K562 (cell line): ENCODE results near the gene TDRKH. TPM values are rescaled to one million over a fixed set of nuclear protein-coding genes. Genes with fewer than 3 reads are reported as not detected.

Experiments used
- CBX3 ChIP-seq, 2 experiments: IDR thresholded peaks; 1 replicate in 1 of 2; 2 replicates in 1 of 2; pipeline ENCODE4 v1.6.1; 2012; ENCODE audit warnings: inconsistent platforms in 2 of 2, low read length in 2 of 2, borderline replicate concordance in 1 of 2, control low read depth in 1 of 2
- CREBBP ChIP-seq: IDR thresholded peaks from one replicate; pipeline ENCODE4 v1.6.1; 2012; ENCODE audit warnings: low read depth, mild to moderate bottlenecking, control low read depth, inconsistent platforms, low read length
- DACH1 ChIP-seq: fragments of 450-650 bp; IDR thresholded peaks from 2 replicates; pipeline ENCODE4 v1.6.1; 2018; ENCODE audit not compliant: partially characterized antibody
- GABPA ChIP-seq: fragments of 200-800 bp; sonication (Bioruptor generic); conservative IDR thresholded peaks from 2 replicates; pipeline ENCODE4 v1.6.1; 2016; ENCODE audit warnings: low read depth, missing genetic modification characterization, missing compliant biosample characterization
- JUNB ChIP-seq: fragments of 450-650 bp; formaldehyde crosslinking; conservative IDR thresholded peaks from 2 replicates; pipeline ENCODE4 v1.4.0; 2020; ENCODE audit warnings: mild to moderate bottlenecking
- MAFK ChIP-seq: IDR thresholded peaks from 2 replicates; pipeline ENCODE4 v1.6.1; 2011; ENCODE audit warnings: low read length, improper control_type of control experiment
- MEF2D ChIP-seq: conservative IDR thresholded peaks from 2 replicates; pipeline ENCODE4 v1.6.1; 2016; ENCODE audit warnings: low read depth, missing genetic modification characterization, missing compliant biosample characterization
- MYBL2 ChIP-seq, 2 experiments: fragments of 450-650 bp in 1 of 2; sonication (generic) in 1 of 2; formaldehyde crosslinking in 1 of 2; IDR thresholded peaks; 2 replicates each; pipeline versions ENCODE4 v1.6.1 to v1.8.1; 2017 to 2022; ENCODE audit warnings: borderline replicate concordance in 1 of 2, inconsistent platforms in 1 of 2, low read depth in 1 of 2, mild to moderate bottlenecking in 1 of 2, missing genetic modification reagents in 1 of 2, moderate library complexity in 1 of 2
- RFX1 ChIP-seq: fragments of 450-650 bp; IDR thresholded peaks from 2 replicates; pipeline ENCODE4 v1.6.1; 2016; ENCODE audit warnings: mild to moderate bottlenecking, moderate library complexity
- SRSF3 ChIP-seq: fragments of 200-400 bp; formaldehyde crosslinking; IDR thresholded peaks from 2 replicates; pipeline ENCODE4 v1.6.1; 2016; ENCODE audit warnings: mild to moderate bottlenecking, low read length, moderate library complexity; ENCODE audit not compliant: insufficient read depth
- TFAM ChIP-seq: fragments of 250-450 bp; sonication (Bioruptor Pico); conservative IDR thresholded peaks from 2 replicates; pipeline ENCODE4 v1.5.0; 2021; ENCODE audit warnings: mild to moderate bottlenecking, moderate library complexity
- ZBTB1 ChIP-seq: sonication (generic); formaldehyde crosslinking; IDR thresholded peaks from 2 replicates; pipeline ENCODE4 v1.8.1; 2023; ENCODE audit warnings: missing genetic modification reagents, low read depth, mild to moderate bottlenecking, borderline replicate concordance
- ZNF444 ChIP-seq: fragments of 250-450 bp; sonication (Bioruptor Pico); IDR thresholded peaks from 2 replicates; pipeline ENCODE4 v1.4.0; 2020; ENCODE audit warnings: mild to moderate bottlenecking, moderate library complexity
- polyA plus RNA-seq, 8 experiments: library from polyadenylated mRNA; depleted of rRNA in 4 of 8; stranded (reverse) in 5 of 8; unstranded in 3 of 8; fragments of >200 nt; fragmentation: Nextera tagmentation in 2 of 8; fragmentation: Illumina TruSeq in 1 of 8; extraction: Ambion mirVana in 2 of 8; extraction: Trizol in 1 of 8; gene quantifications; 2 replicates each; pipeline versions ENCODE4 v1.2.1 to v1.2.3, GENCODE V29; 2011 to 2014; ENCODE audit warnings: inconsistent platforms in 1 of 8, missing spikeins in 1 of 8
- total RNA-seq, 7 experiments: library from RNA; depleted of rRNA in 6 of 7; stranded (reverse); fragments of >200 nt in 6 of 7; fragmentation: Illumina TruSeq in 2 of 7; extraction: Trizol in 2 of 7; gene quantifications; 2 replicates each; pipeline versions ENCODE4 v1.2.1 to v1.2.3, GENCODE V29; 2011 to 2021; ENCODE audit warnings: low replicate concordance in 1 of 7
- TF ChIP-seq, protein P1 (sequence below): sonication (generic); formaldehyde crosslinking; IDR thresholded peaks from 2 replicates; pipeline ENCODE4 v1.8.1; 2023; ENCODE audit warnings: mild to moderate bottlenecking, missing genetic modification reagents, moderate library complexity
- TF ChIP-seq, protein P2 (sequence below): fragments of 450-650 bp; IDR thresholded peaks from 2 replicates; pipeline ENCODE4 v1.6.1; 2016; ENCODE audit warnings: antibody characterized with exemption
- TF ChIP-seq, protein P3 (sequence below), 2 experiments: IDR thresholded peaks; 2 replicates each; pipeline ENCODE4 v1.6.1; 2011; ENCODE audit warnings: borderline replicate concordance in 1 of 2, control low read depth in 1 of 2, low read depth in 1 of 2, low read length in 1 of 2, mild to moderate bottlenecking in 1 of 2, mixed read lengths in 1 of 2, moderate library complexity in 1 of 2; ENCODE audit not compliant: insufficient read depth in 1 of 2, insufficient read length in 1 of 2, poor library complexity in 1 of 2, severe bottlenecking in 1 of 2; ENCODE audit errors: extremely low read depth in 1 of 2
- TF ChIP-seq, protein P4 (sequence below): fragments of 450-650 bp; IDR thresholded peaks from 2 replicates; pipeline ENCODE4 v1.6.1; 2016; ENCODE audit warnings: missing biosample characterization, missing genetic modification characterization
- TF ChIP-seq, protein P5 (sequence below): sonication (generic); formaldehyde crosslinking; IDR thresholded peaks from 2 replicates; pipeline ENCODE4 v1.8.1; 2023; ENCODE audit warnings: mild to moderate bottlenecking, missing genetic modification reagents

Gene TDRKH
- total and polyA plus RNA-seq, 9 of the 15 experiments (the other 6 are each of a cell fraction or from before 2014, with no cell fraction given), result 4.3 to 21.3 (median 8.4) TPM

DNA sequence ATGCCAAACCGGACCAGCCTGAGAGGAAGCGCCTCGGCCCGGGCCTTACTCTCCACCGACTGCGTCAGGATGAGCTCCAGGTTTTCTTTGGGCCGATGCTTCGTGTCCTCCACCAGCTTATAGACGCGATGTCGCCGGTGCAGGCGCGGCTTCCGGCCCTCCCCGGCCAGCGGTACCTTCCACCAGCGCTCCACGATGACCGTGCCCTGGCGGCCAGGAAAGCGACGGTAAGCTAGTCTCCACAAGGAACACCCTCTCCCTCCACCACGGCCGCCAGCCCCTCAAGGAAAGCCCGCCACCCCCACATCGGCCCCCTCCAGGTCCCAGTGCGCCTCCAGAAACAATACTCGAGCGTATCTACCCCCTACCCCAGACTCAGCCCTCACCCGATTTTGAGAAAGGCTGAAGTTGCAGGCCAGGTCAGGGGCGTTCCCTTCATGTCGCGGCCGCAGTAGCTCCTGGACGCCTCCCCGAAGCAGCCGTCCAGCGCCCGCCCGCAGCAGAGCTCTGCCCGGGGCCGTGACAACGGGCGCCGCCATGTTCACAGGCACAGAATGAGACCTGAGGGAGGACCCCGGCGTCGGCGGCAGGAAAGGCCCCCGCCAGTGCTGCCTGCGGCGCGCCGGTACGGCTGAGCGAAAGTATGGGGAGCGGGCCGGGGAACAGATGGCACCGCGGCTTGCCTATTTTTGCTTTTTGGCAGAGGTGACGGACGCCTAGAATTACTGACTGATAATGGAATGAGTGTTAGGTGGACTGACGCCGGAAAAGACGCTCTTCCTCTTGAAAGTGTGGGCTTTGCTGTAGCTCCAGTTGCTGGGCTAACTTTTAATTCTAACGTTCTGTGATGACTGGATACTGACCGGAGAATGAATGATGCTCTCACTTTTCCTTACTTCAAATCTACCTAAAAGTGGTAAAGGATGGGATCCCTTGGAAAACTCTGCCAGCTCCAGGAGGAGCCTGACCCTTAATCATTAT is 27.1 kb downstream of the TDRKH start, which contains the start of gene MRPL9 (continued):
- TF ChIP-seq, protein P1, sequence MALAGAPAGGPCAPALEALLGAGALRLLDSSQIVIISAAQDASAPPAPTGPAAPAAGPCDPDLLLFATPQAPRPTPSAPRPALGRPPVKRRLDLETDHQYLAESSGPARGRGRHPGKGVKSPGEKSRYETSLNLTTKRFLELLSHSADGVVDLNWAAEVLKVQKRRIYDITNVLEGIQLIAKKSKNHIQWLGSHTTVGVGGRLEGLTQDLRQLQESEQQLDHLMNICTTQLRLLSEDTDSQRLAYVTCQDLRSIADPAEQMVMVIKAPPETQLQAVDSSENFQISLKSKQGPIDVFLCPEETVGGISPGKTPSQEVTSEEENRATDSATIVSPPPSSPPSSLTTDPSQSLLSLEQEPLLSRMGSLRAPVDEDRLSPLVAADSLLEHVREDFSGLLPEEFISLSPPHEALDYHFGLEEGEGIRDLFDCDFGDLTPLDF (CRISPR knock-in tag), result peak; percentile 41; the same call in 1 of the 2 replicates
- TF ChIP-seq ZBTB1 (CRISPR knock-in tag) (0 out of 2 replicates have a peak, but pooled peaks have one; percentile 36), MEF2D (tag) (no peak), ZNF444 (CRISPR knock-in tag) (0 out of 2 replicates have a peak, but pooled peaks have one; percentile 38), GABPA (tag) (peak; percentile 67), TFAM (CRISPR knock-in tag) (no peak), DACH1 (peak; percentile 53), JUNB (CRISPR knock-in tag) (no peak), RFX1 (no peak), MYBL2 (IDR thresholded peaks at IDR 0.05; ENCODE audit: low read depth) (no peak; the same call in 1 of the 2 replicates), MYBL2 (CRISPR knock-in tag; IDR thresholded peaks at IDR 0.05; ENCODE audit: borderline replicate concordance) (no peak), SRSF3 (no peak), CREBBP (no peak), CBX3 (IDR thresholded peaks at IDR 0.05; ENCODE audit: borderline replicate concordance in 1 of 2, low read length in 2 of 2) (no peak), MAFK (no peak)
- TF ChIP-seq, protein P2, sequence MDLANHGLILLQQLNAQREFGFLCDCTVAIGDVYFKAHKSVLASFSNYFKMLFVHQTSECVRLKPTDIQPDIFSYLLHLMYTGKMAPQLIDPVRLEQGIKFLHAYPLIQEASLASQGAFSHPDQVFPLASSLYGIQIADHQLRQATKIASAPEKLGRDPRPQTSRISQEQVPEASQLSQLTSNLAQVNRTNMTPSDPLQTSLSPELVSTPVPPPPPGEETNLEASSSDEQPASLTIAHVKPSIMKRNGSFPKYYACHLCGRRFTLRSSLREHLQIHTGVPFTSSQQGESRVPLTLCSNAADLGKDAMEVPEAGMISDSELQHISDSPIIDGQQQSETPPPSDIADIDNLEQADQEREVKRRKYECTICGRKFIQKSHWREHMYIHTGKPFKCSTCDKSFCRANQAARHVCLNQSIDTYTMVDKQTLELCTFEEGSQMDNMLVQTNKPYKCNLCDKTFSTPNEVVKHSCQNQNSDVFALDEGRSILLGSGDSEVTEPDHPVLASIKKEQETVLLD, result 0 out of 2 replicates have a peak, but pooled peaks have one; percentile 43
- TF ChIP-seq, protein P3, sequence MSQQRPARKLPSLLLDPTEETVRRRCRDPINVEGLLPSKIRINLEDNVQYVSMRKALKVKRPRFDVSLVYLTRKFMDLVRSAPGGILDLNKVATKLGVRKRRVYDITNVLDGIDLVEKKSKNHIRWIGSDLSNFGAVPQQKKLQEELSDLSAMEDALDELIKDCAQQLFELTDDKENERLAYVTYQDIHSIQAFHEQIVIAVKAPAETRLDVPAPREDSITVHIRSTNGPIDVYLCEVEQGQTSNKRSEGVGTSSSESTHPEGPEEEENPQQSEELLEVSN (IDR thresholded peaks at IDR 0.05; ENCODE audit: borderline replicate concordance in 1 of 2, extremely low read depth in 1 of 2, insufficient read depth in 1 of 2, insufficient read length in 1 of 2, low read depth in 1 of 2, low read length in 1 of 2, poor library complexity in 1 of 2, severe bottlenecking in 1 of 2), result peak in 1 of 2 experiments; percentile 47
- TF ChIP-seq, protein P4, sequence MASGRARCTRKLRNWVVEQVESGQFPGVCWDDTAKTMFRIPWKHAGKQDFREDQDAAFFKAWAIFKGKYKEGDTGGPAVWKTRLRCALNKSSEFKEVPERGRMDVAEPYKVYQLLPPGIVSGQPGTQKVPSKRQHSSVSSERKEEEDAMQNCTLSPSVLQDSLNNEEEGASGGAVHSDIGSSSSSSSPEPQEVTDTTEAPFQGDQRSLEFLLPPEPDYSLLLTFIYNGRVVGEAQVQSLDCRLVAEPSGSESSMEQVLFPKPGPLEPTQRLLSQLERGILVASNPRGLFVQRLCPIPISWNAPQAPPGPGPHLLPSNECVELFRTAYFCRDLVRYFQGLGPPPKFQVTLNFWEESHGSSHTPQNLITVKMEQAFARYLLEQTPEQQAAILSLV (tag), result no peak
- TF ChIP-seq, protein P5, sequence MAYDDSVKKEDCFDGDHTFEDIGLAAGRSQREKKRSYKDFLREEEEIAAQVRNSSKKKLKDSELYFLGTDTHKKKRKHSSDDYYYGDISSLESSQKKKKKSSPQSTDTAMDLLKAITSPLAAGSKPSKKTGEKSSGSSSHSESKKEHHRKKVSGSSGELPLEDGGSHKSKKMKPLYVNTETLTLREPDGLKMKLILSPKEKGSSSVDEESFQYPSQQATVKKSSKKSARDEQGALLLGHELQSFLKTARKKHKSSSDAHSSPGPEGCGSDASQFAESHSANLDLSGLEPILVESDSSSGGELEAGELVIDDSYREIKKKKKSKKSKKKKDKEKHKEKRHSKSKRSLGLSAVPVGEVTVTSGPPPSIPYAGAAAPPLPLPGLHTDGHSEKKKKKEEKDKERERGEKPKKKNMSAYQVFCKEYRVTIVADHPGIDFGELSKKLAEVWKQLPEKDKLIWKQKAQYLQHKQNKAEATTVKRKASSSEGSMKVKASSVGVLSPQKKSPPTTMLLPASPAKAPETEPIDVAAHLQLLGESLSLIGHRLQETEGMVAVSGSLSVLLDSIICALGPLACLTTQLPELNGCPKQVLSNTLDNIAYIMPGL, result 0 out of 2 replicates have a peak, but pooled peaks have one; percentile 57
